ENCODE results near the gene NR1H2. TPM values are rescaled to one million over a fixed set of nuclear protein-coding genes. Genes with fewer than 3 reads are reported as not detected.
A peak's percentile ranks its signal among the peaks of the same experiment; 100 is the strongest.

The NR1H2 gene
- total RNA-seq, 1 experiment from 2014 or later, result 40.3 TPM

DNA sequence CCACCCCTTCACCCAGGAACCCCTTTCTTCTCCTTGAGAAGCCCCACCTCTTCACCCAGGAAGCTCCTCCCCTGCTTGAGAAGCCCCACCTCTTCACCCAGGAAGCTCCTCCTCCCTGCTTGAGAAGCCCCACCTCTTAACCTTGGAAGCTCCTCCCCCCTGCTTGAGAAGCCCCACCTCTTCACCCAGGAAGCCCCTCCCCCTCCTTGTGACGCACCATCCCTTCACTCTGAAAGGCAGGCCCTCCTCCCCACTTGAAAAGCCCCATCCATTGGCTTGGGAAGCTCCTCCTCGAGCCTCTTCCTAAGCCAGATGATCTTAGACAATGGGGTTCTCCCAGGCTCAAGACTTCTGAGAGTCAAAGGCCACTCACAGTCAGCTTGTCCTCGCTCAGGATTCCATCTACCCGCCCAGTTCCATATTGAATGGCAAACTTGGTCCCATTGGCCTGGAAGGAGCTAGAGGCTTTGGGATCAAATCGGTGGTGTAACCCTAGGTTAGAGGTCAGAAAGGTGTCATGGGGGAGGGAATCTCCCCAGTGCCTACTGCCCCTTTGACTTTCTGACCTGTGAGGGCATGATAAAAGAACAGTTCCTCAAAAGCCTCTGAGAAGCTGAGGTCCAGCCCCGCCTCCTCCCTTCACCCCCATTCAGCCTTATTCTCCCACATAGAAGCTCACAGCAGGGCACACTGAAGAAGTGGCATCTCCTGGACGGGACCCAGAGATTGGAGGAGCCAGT lies 14.8 kb upstream of the NR1H2 start:
- no peak overlapping the region for H3K4me3 ChIP-seq (replicated peaks in 1 of 2; ENCODE audit: low read depth in 1 of 2, low read length in 2 of 2)
- no peak for TF ChIP-seq TCF7L2 (IDR thresholded peaks at IDR 0.05; ENCODE audit: borderline replicate concordance, extremely low read depth, insufficient read depth, insufficient read length)
- TF ChIP-seq, protein P1, sequence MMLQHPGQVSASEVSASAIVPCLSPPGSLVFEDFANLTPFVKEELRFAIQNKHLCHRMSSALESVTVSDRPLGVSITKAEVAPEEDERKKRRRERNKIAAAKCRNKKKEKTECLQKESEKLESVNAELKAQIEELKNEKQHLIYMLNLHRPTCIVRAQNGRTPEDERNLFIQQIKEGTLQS (IDR thresholded peaks at IDR 0.05), result no peak
- POLR2A ChIA-PET, result no interaction called here
- no peaks in the 10 kb centered on the region for H3K27me3 ChIP-seq (ENCODE audit: insufficient read depth, low read length)
- H3K9ac ChIP-seq (ENCODE audit: low read length), result no peak overlapping the region
- RAD21 ChIA-PET (ENCODE audit: low non-redundant PET in 1 of 2, low total read pairs in 2 of 2, uncharacterized antibody in 2 of 2, unreplicated experiment in 2 of 2), result no interaction called here
- DNase-seq (ENCODE audit: low read depth, low spot score), result peak; percentile 37
- no peak overlapping the region for H3K4me2 ChIP-seq (ENCODE audit: low read length)
- H3K9me3 ChIP-seq (ENCODE audit: control insufficient read depth in 1 of 2, insufficient read depth in 1 of 2, low read depth in 1 of 2, low read length in 2 of 2), result no peaks in the 10 kb centered on the region
- CTCF ChIA-PET, result interaction anchor here (0.6 to 1.0 kb wide), 2 partner anchors 104 to 195 kb away, joined by 3 to 4 read pairs; no protein-coding TSS in a partner anchor
- BruUV-seq (replicated peaks), result no TSS peak
- no peaks in the 10 kb centered on the region for H3K36me3 ChIP-seq (ENCODE audit: control insufficient read depth in 1 of 2, insufficient read depth in 2 of 2, low read length in 2 of 2)
- H3K4me1 ChIP-seq (ENCODE audit: control insufficient read depth in 1 of 2, insufficient read depth in 2 of 2, low read length in 2 of 2), result peaks cover 0 to 7% of the 10 kb centered on the region in 2 experiments; a peak in 1 of 4 replicates
- H2AFZ ChIP-seq (ENCODE audit: low read depth, low read length, poor library complexity, severe bottlenecking), result no peak overlapping the region
- intact Hi-C loops (cut with micrococcal nuclease), result loop anchor here (10.0 kb wide), 2 partner anchors 343 to 733 kb away; no protein-coding TSS in a partner anchor
- no peaks in the 10 kb centered on the region for H3K9me2 ChIP-seq (ENCODE audit: insufficient read depth)
- no peak overlapping the region for H3K27ac ChIP-seq (ENCODE audit: low read depth, low read length)
- peak; percentile 69 for ATAC-seq
- no peaks in the 10 kb centered on the region for H4K20me1 ChIP-seq (ENCODE audit: insufficient read depth)
- H3K79me2 ChIP-seq (ENCODE audit: insufficient read depth, low read length), result no peaks in the 10 kb centered on the region

DNA sequence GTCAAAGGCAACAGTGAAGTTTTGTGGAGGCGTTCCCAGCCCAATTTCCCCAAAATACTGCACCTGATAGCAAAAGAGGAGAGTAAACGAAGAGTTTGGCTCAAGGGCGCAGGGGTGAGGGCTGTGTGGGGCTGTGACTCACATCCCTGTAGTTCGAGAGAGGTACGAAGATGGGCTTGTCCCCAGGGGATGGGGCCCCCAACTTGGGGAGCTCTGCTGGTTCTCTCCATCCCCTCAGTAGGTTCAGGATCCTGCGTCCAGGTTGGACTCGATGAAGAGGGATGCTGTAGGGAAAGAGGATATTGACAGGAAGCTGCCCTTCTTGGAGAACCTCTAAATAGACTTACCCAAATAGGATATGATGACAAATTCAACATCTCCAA lies 14.2 kb upstream of the NR1H2 start:
- H3K79me2 ChIP-seq (ENCODE audit: insufficient read depth, low read length), result no peaks in the 10 kb centered on the region
- no peaks in the 10 kb centered on the region for H3K36me3 ChIP-seq (ENCODE audit: control insufficient read depth in 1 of 2, insufficient read depth in 2 of 2, low read length in 2 of 2)
- no peak for TF ChIP-seq ELF1 (IDR thresholded peaks at IDR 0.05; ENCODE audit: borderline replicate concordance, low read depth)
- TF ChIP-seq FOSL1 (IDR thresholded peaks at IDR 0.05; ENCODE audit: low read depth), result no peak
- TF ChIP-seq, protein P1 (IDR thresholded peaks at IDR 0.05), result no peak
- TF ChIP-seq MAX (IDR thresholded peaks at IDR 0.05), result no peak
- TF ChIP-seq, protein P2, sequence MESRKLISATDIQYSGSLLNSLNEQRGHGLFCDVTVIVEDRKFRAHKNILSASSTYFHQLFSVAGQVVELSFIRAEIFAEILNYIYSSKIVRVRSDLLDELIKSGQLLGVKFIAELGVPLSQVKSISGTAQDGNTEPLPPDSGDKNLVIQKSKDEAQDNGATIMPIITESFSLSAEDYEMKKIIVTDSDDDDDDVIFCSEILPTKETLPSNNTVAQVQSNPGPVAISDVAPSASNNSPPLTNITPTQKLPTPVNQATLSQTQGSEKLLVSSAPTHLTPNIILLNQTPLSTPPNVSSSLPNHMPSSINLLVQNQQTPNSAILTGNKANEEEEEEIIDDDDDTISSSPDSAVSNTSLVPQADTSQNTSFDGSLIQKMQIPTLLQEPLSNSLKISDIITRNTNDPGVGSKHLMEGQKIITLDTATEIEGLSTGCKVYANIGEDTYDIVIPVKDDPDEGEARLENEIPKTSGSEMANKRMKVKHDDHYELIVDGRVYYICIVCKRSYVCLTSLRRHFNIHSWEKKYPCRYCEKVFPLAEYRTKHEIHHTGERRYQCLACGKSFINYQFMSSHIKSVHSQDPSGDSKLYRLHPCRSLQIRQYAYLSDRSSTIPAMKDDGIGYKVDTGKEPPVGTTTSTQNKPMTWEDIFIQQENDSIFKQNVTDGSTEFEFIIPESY (IDR thresholded peaks at IDR 0.05; ENCODE audit: extremely low read depth, insufficient replicate concordance, low read length), result no peak
- TF ChIP-seq ZFX (IDR thresholded peaks at IDR 0.05), result no peak
- TF ChIP-seq, protein P3, sequence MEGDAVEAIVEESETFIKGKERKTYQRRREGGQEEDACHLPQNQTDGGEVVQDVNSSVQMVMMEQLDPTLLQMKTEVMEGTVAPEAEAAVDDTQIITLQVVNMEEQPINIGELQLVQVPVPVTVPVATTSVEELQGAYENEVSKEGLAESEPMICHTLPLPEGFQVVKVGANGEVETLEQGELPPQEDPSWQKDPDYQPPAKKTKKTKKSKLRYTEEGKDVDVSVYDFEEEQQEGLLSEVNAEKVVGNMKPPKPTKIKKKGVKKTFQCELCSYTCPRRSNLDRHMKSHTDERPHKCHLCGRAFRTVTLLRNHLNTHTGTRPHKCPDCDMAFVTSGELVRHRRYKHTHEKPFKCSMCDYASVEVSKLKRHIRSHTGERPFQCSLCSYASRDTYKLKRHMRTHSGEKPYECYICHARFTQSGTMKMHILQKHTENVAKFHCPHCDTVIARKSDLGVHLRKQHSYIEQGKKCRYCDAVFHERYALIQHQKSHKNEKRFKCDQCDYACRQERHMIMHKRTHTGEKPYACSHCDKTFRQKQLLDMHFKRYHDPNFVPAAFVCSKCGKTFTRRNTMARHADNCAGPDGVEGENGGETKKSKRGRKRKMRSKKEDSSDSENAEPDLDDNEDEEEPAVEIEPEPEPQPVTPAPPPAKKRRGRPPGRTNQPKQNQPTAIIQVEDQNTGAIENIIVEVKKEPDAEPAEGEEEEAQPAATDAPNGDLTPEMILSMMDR (IDR thresholded peaks at IDR 0.05 in 2 of 3, conservative IDR thresholded peaks at IDR 0.05 in 1 of 3; ENCODE audit: borderline replicate concordance in 1 of 3, insufficient read depth in 1 of 3, low read depth in 2 of 3, low read length in 2 of 3), result no peak
- no peak for TF ChIP-seq ZNF274 (IDR thresholded peaks at IDR 0.05; ENCODE audit: low read depth, low read length)
- no peak for TF ChIP-seq EGR1 (IDR thresholded peaks at IDR 0.05; ENCODE audit: low read depth)
- no peak for TF ChIP-seq CEBPB (IDR thresholded peaks at IDR 0.05; ENCODE audit: low read depth)
- TF ChIP-seq SIN3A (IDR thresholded peaks at IDR 0.05; ENCODE audit: low read depth), result no peak
- no peak for TF ChIP-seq EZH2phosphoT487 (IDR thresholded peaks at IDR 0.05; ENCODE audit: borderline replicate concordance)
- POLR2A ChIA-PET, result no interaction called here
- H3K9me2 ChIP-seq (ENCODE audit: insufficient read depth), result no peaks in the 10 kb centered on the region
- CTCF ChIA-PET, result no interaction called here
- no peaks in the 10 kb centered on the region for H4K20me1 ChIP-seq (ENCODE audit: insufficient read depth)
- H3K4me1 ChIP-seq (ENCODE audit: control insufficient read depth in 1 of 2, insufficient read depth in 2 of 2, low read length in 2 of 2), result peaks cover 0 to 7% of the 10 kb centered on the region in 2 experiments; a peak in 1 of 4 replicates
- intact Hi-C loops (cut with micrococcal nuclease), result loop anchor here (10.0 kb wide), 2 partner anchors 343 to 733 kb away; no protein-coding TSS in a partner anchor
- RAD21 ChIA-PET (ENCODE audit: low non-redundant PET in 1 of 2, low total read pairs in 2 of 2, uncharacterized antibody in 2 of 2, unreplicated experiment in 2 of 2), result no interaction called here
- no peak for ATAC-seq
- no TSS peak for BruUV-seq (replicated peaks)
- H3K4me3 ChIP-seq (replicated peaks in 1 of 2; ENCODE audit: low read depth in 1 of 2, low read length in 2 of 2), result no peak overlapping the region
- H3K9me3 ChIP-seq (ENCODE audit: control insufficient read depth in 1 of 2, insufficient read depth in 1 of 2, low read depth in 1 of 2, low read length in 2 of 2), result no peaks in the 10 kb centered on the region
- no peak overlapping the region for H3K9ac ChIP-seq (ENCODE audit: low read length)
- no peak overlapping the region for H3K27ac ChIP-seq (ENCODE audit: low read depth, low read length)
- H3K4me2 ChIP-seq (ENCODE audit: low read length), result no peak overlapping the region
- no peak for DNase-seq (ENCODE audit: low read depth, low spot score)
- H3K27me3 ChIP-seq (ENCODE audit: insufficient read depth, low read length), result no peaks in the 10 kb centered on the region
- no peak overlapping the region for H2AFZ ChIP-seq (ENCODE audit: low read depth, low read length, poor library complexity, severe bottlenecking)
